Choroid plexus epithelial cell (primary cell): ENCODE results near the gene PCYT2.

ENCODE experiments used
- DNase-seq: peaks from one replicate; pipeline ENCODE4 v3.0.0-alpha.2; 2010; ENCODE audit warnings: low read depth
- H3K4me3 ChIP-seq: 2 replicates; pipeline ENCODE4 v1.5.1; 2011; ENCODE audit warnings: low read depth, mild to moderate bottlenecking, control low read depth, low read length, moderate library complexity
- TF ChIP-seq, protein P1 (sequence below): conservative IDR thresholded peaks from 2 replicates; pipeline ENCODE4 v1.5.1; 2011; ENCODE audit warnings: low read depth, mild to moderate bottlenecking, control low read depth, inconsistent platforms, low read length, moderate library complexity

Gene PCYT2

DNA sequence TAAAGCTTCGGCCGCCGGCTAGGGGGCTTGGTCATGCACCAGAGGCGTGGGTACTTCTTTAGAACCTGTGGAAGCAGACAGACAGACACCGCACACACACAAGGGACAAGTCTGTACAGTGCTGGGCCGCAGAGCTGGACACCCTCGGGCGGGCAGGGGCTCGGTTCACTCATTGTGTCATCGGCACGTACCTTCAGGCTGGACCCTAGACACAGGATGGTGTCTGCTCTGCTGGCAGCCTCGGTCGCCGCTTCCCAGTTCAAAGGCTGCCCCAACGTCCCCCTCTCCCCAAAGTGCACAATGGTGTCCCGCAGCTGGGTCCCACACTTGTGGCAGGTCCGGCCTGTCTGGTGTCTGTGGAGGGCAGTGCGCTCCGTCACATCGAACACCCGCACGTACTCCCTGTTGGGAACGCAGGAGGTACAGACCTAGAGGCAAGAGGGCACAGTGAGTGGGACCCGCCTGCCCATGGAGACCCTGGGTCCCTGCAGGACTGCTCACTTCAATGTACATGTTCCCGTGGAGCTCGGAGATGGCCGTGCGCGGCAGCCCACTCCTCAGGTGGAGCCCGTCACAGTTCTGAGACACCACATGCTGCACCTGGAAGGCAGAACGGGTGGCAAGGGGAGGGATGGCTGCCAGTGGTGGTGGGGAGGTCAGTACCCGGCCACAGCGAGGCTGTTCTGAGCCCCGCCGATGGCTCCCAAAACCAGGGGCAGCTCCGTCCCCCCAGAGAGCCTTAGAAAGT is 3.1 kb upstream of the PCYT2 start:
- TF ChIP-seq, protein P1, sequence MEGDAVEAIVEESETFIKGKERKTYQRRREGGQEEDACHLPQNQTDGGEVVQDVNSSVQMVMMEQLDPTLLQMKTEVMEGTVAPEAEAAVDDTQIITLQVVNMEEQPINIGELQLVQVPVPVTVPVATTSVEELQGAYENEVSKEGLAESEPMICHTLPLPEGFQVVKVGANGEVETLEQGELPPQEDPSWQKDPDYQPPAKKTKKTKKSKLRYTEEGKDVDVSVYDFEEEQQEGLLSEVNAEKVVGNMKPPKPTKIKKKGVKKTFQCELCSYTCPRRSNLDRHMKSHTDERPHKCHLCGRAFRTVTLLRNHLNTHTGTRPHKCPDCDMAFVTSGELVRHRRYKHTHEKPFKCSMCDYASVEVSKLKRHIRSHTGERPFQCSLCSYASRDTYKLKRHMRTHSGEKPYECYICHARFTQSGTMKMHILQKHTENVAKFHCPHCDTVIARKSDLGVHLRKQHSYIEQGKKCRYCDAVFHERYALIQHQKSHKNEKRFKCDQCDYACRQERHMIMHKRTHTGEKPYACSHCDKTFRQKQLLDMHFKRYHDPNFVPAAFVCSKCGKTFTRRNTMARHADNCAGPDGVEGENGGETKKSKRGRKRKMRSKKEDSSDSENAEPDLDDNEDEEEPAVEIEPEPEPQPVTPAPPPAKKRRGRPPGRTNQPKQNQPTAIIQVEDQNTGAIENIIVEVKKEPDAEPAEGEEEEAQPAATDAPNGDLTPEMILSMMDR: no peak
- no peak for DNase-seq
- H3K4me3 ChIP-seq: no peak overlapping the region

DNA sequence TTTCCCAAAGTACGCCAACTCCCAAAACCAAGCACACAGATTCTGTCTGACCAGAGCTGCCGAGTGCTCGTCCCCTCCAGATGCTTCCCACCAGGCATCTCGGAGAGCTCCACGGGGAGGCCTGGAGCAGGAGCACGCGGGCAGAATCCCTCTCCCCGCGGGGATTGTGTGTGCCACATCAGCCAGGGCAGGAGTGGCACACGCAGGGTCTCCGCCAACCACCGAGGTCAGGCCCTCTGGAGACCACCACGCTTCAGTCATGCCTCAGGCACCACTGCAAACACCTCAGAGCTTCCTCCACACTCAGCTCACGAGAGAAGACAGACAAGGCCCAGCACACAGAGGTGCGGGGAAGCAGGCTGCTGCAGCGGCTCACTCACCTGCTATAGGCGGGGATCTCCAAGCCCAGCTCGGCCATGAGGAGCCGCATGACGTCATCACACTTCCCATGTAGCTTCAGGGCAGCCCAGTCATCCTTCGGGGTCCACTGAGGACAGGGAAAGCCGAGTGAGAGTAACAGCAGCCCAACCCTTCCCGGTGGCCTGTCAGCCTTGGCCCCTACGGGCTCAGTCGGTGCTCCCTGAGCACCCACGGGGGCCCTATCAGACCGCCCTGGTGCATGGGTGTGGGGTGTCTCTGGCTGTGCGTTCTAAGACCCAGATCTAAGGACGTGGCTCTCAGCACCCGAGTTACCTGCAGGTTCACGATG is 2.3 kb upstream of the PCYT2 start:
- H3K4me3 ChIP-seq: no peak overlapping the region
- TF ChIP-seq, protein P1: no peak
- DNase-seq: no peak

DNA sequence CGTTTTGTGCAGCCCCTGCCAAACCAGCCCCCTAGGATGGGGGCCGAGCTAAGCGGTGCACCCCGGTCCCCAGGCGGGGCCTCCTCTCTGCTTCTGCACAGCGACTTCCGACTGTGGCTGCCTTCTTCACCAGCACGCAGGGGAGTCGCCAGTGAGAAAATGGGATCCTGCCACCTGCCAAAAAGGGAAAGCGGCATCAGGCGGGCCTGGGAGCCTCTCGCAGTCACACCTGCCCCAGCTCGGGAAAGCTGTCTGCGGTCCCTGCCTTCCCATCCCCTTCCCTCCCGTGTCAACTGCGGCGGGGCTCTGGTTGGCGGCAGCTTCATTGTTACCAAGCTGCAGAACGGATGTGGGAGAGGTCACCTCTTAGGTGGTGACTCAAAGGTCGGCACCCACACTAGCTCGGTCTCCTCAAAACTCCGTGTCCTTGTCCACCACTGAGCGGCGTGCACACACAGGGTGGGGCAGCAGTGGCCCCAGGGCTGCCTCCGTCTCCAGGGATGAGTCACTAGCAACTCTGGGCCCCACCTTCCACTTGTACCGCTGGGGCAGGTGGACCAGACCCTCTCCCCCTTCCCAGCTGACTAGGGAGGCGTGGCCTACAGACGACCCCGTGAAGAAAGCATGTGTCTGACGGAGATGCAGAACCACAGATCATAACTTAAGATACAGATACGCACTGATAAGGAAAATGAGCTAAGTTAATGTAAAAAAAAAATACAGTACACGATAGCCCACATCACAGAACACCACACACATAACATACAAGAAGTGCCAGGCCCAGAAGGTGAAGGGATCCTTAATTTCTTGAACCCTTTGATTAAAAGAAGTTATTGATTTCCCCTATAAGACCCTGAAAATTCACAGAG is 1.5 kb upstream of the PCYT2 start:
- TF ChIP-seq, protein P1: no peak

DNA sequence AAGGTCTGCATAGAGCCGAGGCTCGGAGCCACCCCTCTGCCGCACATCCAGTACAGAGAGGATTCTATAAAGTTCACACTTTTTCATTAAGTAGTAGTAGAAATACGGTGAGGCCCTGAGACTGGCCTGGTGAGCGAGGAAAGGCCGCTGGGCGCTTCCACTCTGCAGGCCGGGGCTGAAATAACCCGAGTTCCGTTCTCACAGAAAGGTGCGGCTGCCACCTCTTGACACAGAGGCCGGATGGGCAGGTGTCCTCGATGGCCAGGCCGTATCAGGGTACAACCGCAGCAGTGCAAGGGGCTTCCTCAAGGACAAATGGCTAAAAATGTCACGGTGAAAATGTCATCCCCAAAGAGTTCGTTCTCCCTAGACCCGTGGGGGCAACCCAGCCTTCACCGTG is 770 bp upstream of the PCYT2 start:
- H3K4me3 ChIP-seq: no peak overlapping the region
- TF ChIP-seq, protein P1: no peak
- no peak for DNase-seq

More for the DNA sequence above, 1.5 kb upstream of the PCYT2 start:
- no peak for DNase-seq
- no peak overlapping the region for H3K4me3 ChIP-seq

DNA sequence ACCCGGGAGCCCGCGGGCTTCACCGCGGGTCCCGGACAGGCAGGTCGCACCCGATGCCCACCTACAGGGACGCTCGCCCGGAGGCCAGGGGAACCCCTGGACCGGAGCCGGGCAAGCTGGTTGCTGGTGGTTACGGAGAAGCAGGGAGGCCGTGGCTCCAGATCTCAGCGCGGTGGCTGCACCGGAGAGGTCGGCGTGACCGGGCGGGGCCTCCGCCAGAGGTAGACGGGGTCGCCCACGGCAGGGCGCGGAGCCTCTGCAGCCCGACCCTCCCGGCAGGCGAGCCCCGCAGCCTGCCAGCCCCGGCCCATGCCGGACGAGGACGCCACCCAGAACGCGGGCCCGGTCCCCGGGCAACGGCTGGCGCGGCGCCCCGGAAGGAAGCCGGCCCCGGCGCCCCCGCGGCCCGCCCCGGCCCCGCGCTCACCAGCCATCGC is 341 bp downstream of the PCYT2 start:
- DNase-seq: no peak
- TF ChIP-seq, protein P1: no peak
- peak overlapping the region; percentile 75 for H3K4me3 ChIP-seq

DNA sequence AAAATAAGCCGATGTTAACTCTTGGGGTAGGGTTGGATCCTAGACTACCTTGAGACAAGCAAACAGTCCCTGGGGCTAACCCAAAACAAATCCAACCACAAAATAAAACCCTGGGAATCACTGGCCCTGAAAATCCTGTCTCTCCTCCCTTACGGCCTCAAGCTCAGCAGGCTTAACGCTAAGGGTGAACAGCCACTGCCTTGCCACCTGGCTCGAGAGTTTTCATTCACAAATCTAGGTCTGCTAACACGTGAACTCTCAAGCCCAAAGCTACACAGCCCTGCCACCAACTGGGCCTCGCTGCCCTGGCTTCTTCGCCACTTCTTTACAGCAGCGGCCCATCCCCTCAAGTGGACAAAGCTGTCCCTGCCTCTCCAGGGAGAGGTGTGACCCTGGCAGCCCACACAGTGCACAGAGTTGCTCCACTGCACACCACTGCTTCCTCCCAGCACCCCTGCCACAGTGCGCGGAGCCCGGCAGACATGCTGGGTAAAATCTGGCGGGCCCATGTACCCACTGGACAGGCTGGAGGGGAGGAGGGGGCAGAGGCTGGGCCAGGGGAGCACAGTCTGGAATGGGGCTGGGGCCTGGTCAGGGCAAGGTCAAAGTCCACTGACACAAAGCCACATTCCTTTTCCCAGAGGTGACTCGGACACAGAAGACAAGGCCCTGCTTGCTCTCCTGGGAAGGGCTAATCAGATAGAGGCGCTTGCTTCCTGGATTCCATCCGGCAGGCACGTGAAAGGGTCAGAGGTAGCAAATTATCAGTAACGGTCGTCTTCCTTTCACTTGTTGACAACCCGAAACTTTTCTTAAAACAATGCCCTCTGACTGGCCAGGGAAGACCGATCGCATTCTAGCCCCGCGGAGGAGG is 996 bp downstream of the PCYT2 start:
- H3K4me3 ChIP-seq: peak overlapping the region; percentile 75
- TF ChIP-seq, protein P1: no peak
- no peak for DNase-seq
